Measurements from ENCODE around the gene DDR2. TPM values are rescaled to one million over a fixed set of nuclear protein-coding genes. Genes with fewer than 3 reads are reported as not detected.

DDR2 gene
- total and polyA plus RNA-seq, 2 of the 4 experiments (the other 2 are of a cell fraction) = 66.1 to 245 TPM

GRCh38 chr1:162772571-162773154 is 140.4 kb downstream of the DDR2 start:
- H3K56ac ChIP-seq (ENCODE audit: extremely low read depth, insufficient read depth, low read length) = no peak overlapping the region
- no peak overlapping the region for H4K5ac ChIP-seq (ENCODE audit: low read depth, low read length)
- in situ Hi-C loops (cut with MboI; ENCODE audit: low sequenced_read_pairs) (no loop called here), dilution Hi-C loops (cut with HindIII; ENCODE audit: low sequenced_read_pairs, unreplicated experiment) (no loop called here), intact Hi-C loops (cut with micrococcal nuclease) (loop anchor here (5.0 to 10.0 kb wide), 2 partner anchors 60 to 138 kb away; partner anchors contain the start of gene DDR2)
- ChIA-PET POLR2A (ENCODE audit: unreplicated experiment) (no interaction called here), CTCF (interaction anchor here (0.6 to 1.0 kb wide), 2 partner anchors 95 to 296 kb away, joined by 3 read pairs; no protein-coding TSS in a partner anchor)
- peaks cover 46% of the 10 kb centered on the region for H3K36me3 ChIP-seq (ENCODE audit: control insufficient read depth, insufficient read depth, low read length)
- no peak overlapping the region for H3K4me3 ChIP-seq (ENCODE audit: insufficient read depth, low read depth, low read length)
- H3K18ac ChIP-seq (ENCODE audit: low read depth, low read length) = no peak overlapping the region
- H3K14ac ChIP-seq (replicated peaks; ENCODE audit: low read depth, low read length) = no peak overlapping the region
- peak overlapping the region; percentile 24 for H2BK5ac ChIP-seq (ENCODE audit: low read depth, low read length, poor library complexity, severe bottlenecking)
- no peak overlapping the region for H2BK120ac ChIP-seq (ENCODE audit: low read depth, low read length)
- no peak overlapping the region for H2BK15ac ChIP-seq (ENCODE audit: low read depth, low read length)
- H3K79me1 ChIP-seq (ENCODE audit: low read depth in 1 of 2, low read length in 2 of 2) = peaks cover 19 to 23% of the 10 kb centered on the region in 2 experiments; a peak in 3 of 4 replicates
- H4K20me1 ChIP-seq (ENCODE audit: insufficient read depth, low read length) = no peaks in the 10 kb centered on the region
- H3K23ac ChIP-seq (ENCODE audit: low read depth, low read length) = no peak overlapping the region
- H3K27ac ChIP-seq (ENCODE audit: insufficient read depth, low read length) = no peak overlapping the region
- no peak overlapping the region for H3K4me2 ChIP-seq (ENCODE audit: low read depth, low read length)
- no peak overlapping the region for H2BK20ac ChIP-seq (ENCODE audit: low read depth, low read length)
- peaks cover 10% of the 10 kb centered on the region; the same call in 1 of the 2 replicates for H3K9me1 ChIP-seq (ENCODE audit: insufficient read depth, low read length)
- H3K27me3 ChIP-seq (ENCODE audit: control insufficient read depth, insufficient read depth, low read length) = no peaks in the 10 kb centered on the region
- TF ChIP-seq CHD1 (IDR thresholded peaks at IDR 0.05; ENCODE audit: low read depth, low read length) (no peak), CEBPB (IDR thresholded peaks at IDR 0.05; ENCODE audit: low read depth, low read length) (peak; percentile 56), RAD21 (IDR thresholded peaks at IDR 0.05; ENCODE audit: low read length) (peak; percentile 8; the same call in 1 of the 2 replicates), FOS (IDR thresholded peaks at IDR 0.05; ENCODE audit: low read depth, low read length) (0 out of 2 replicates have a peak, but pooled peaks have one; percentile 5)
- no peak overlapping the region for H2AFZ ChIP-seq (replicated peaks; ENCODE audit: low read length, poor library complexity)
- H4K8ac ChIP-seq (ENCODE audit: low read depth in 2 of 2, low read length in 2 of 2) = no peak overlapping the region
- H2AK9ac ChIP-seq (replicated peaks; ENCODE audit: low read depth, low read length, poor library complexity) = no peak overlapping the region
- peak; percentile 80 for ATAC-seq (ENCODE audit: low read depth)
- BruUV-seq (replicated peaks) = no TSS peak
- DNase-seq = peak; percentile 66
- no CpG with 5 or more reads among the region's 4 CpGs for WGBS, 2 experiments (ENCODE audit: extremely low coverage in 2 of 2, insufficient read length in 1 of 2)
- H3K9ac ChIP-seq (ENCODE audit: low read depth, low read length) = no peak overlapping the region
- H3K9me3 ChIP-seq (ENCODE audit: control insufficient read depth, insufficient read depth, low read length) = no peaks in the 10 kb centered on the region
- H3K4me1 ChIP-seq (ENCODE audit: control insufficient read depth, insufficient read depth, low read length) = no peaks in the 10 kb centered on the region
- H4K91ac ChIP-seq (ENCODE audit: insufficient read depth, low read depth, low read length) = no peak overlapping the region
- H2AK5ac ChIP-seq (ENCODE audit: low read depth, low read length) = no peak overlapping the region
- H3K4ac ChIP-seq (ENCODE audit: low read depth, low read length) = no peak overlapping the region

All from IMR-90 (cell line).